ENCODE results near the gene OARD1.

OARD1 gene

DNA sequence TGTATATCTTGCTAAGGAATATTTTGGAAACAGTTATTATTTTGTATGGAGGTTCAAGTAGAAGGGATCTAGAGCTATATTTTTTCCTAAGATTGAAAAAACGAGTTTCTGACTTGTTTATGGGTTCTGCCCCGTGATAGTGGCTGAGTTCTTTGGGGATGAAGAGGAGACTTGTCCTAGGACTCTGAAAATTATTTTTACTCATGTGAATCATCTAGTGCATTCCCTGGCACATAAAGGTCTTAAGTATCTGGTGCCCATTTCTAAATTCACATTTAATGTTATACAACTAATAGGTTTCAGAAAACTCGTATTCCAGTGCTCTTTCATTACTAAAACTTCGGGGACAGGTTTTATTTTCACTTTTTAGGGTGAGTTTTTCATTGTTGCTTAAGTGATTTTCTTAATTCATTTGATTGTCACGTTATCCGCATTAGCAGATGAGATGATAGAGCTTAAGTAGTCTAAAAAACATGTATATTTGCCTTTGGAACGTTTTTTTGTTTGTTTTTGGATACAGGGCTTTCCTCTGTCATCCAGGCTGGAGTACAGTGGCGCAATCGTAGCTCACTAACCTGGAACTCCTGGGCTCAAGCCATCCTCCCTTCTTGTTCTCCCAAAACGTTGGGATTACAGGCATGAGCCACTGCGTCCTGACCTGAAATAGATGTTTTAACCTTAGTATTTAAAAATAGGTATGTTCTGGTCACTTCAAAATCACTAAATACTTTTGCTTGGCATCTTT lies 2.7 kb upstream of the OARD1 start:
- peak overlapping the region; percentile 89 for H3K4me3 ChIP-seq (ENCODE audit: low read length)
- TF ChIP-seq, protein P1, sequence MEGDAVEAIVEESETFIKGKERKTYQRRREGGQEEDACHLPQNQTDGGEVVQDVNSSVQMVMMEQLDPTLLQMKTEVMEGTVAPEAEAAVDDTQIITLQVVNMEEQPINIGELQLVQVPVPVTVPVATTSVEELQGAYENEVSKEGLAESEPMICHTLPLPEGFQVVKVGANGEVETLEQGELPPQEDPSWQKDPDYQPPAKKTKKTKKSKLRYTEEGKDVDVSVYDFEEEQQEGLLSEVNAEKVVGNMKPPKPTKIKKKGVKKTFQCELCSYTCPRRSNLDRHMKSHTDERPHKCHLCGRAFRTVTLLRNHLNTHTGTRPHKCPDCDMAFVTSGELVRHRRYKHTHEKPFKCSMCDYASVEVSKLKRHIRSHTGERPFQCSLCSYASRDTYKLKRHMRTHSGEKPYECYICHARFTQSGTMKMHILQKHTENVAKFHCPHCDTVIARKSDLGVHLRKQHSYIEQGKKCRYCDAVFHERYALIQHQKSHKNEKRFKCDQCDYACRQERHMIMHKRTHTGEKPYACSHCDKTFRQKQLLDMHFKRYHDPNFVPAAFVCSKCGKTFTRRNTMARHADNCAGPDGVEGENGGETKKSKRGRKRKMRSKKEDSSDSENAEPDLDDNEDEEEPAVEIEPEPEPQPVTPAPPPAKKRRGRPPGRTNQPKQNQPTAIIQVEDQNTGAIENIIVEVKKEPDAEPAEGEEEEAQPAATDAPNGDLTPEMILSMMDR (conservative IDR thresholded peaks at IDR 0.05; ENCODE audit: low read length) = no peak
- DNase-seq (ENCODE audit: low read depth) = peak; percentile 18

DNA sequence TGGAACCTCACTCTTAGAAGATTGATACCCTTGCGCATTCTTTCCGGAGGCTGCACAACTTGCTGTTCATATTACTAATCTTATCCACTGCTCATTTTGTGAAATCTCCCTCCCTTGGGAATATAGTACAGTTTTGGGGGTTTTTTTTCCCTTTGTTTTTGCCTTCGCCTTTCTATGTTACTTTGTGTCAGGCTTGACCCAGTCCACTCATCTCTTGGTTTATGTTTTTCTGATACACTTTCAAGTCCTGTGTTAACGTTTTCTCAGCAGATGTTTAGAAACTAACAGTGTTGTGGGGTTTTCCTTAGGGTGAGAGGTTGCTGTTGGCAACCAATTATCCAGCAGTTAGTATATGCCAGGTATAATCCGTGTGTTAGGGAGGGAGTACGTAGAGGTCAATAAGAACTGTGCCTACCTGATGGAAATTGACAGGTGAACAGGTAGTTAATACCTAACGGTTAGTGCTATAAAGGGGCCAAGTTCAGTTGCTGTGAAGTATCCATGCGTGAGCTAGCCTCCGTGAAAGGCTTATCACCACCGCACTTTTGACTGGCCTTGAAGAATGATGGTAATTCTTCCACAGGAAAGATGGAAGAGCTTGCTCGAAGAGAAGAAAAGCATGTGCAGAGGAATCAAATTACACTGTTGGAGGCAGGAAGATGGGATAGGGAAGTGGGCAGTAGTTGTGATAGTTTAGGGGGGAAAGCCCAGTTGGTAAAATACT lies 2.0 kb upstream of the OARD1 start:
- TF ChIP-seq, protein P1 (conservative IDR thresholded peaks at IDR 0.05; ENCODE audit: low read length) = no peak
- peak; percentile 20 for DNase-seq (ENCODE audit: low read depth)
- H3K4me3 ChIP-seq (ENCODE audit: low read length) = peak overlapping the region; percentile 89

DNA sequence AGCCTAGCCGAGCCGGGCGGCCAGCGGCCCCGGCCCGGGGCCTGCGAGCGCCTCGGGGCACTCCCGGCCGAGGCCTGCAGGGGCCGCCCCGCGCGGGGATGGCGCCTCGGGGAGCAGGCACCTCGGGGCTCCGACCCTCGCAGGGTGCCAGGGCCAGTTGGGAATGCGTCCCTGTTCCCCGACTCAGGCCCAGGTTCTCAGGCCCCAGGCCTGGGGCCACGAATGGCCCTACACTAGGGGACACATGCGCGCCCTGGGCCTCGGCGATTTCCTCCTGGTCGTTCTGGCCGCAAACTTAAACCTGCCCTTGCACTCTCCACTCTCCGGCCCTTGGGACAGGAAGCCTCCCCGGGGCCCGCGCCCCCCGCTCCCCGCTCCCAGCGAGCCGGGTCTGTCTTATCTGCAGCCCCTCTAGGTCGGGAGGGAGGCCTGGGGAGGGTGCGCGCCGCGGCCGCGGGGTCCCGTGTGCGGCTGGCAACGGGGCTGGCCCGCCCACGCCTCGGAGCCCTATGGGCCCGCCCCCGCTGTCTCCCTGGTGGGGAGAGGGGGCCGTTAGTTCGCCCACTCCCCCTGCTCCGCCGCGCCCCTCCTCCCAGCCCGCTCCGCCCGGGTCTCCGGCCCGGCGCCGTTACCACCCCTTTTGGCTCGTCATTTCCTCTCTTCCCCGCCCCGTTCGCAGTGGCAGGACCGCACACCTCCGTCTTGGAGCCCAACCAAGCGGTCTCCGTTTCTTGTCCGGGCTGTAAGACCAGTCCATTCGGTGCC lies 1.2 kb upstream of the OARD1 start:
- peak; percentile 65 for DNase-seq (ENCODE audit: low read depth)
- peak overlapping the region; percentile 89 for H3K4me3 ChIP-seq (ENCODE audit: low read length)
- TF ChIP-seq, protein P1 (conservative IDR thresholded peaks at IDR 0.05; ENCODE audit: low read length) = peak; percentile 18; the same call in 1 of the 2 replicates

DNA sequence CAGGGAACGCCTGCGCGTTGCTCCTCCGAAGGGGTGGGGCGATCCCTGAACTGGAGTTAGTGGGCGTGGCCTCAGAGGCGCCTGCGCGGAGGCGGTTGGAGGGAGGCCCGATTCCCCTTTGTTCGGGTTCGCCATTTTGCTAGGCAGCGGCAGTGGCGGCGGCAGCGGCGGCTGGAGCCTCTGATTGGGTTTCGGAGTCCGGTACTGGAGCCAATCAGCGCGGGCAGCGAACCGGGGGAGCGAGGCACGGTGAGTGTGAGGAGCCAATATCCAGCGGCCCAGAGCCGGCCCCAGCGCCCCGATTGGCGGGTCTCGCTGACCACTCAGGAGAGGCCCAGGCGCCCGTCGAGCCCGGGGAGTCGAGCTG lies 663 bp upstream of the OARD1 start, which contains the start of gene NFYA:
NFYA (plus strand) TSS at position 139 of the 367 bp plus-strand sequence. CDS start 6,116 bp downstream, outside the sequence.
- no peak for DNase-seq (ENCODE audit: low read depth)
- TF ChIP-seq, protein P1 (conservative IDR thresholded peaks at IDR 0.05; ENCODE audit: low read length) = no peak
- peak within 1 kb of the TSS; percentile 89 for H3K4me3 ChIP-seq (ENCODE audit: low read length)

DNA sequence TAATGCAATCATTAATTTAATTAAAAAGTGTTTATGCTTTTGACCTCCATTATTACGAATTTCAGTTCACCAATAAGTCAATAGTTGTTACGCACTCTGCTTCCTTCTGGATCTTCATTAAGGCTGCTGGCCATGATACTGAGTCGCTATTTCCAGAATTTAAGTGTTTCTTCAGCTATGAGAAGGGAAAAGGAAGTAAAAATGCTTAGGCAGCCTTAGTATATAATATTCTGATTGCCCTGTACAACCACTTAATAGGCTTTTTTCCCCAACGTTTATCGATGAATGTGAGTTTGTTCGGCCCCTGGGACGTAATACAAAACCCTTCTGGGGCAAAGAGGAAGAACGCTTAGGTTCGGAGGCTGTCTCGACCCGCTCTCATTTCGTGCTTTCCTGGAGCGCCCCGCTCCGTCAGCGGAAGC lies 644 bp downstream of the OARD1 start:
- TF ChIP-seq, protein P1 (conservative IDR thresholded peaks at IDR 0.05; ENCODE audit: low read length) = peak; percentile 27; the same call in 1 of the 2 replicates
- DNase-seq (ENCODE audit: low read depth) = no peak
- H3K4me3 ChIP-seq (ENCODE audit: low read length) = peak overlapping the region; percentile 89

DNA sequence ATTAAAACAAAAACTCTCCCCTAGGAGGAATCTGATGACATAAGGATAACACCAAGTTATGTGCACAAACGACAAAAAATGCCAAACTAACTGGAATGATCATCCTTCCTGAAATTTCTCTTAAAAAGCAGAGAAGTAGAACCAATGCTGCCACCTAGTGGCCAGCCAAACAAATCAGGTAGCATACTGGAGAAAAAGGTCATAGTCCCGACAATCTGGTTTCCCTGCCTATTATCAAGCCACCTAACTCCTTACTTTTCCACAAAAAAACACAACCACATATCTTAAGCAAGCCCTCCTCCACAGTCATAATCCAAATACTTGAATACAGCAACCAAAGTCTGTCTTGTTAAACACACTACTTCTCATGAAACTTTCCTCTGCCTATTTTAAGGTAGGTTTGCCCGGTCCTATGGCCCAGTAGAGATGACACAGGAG lies 5.3 kb downstream of the OARD1 start:
- H3K4me3 ChIP-seq (ENCODE audit: low read length) = no peak overlapping the region
- peak; percentile 87 for DNase-seq (ENCODE audit: low read depth)
- TF ChIP-seq, protein P1 (conservative IDR thresholded peaks at IDR 0.05; ENCODE audit: low read length) = peak; percentile 88
